ENCODE measurements around the gene GJB5.

Gene GJB5

GRCh38 chr1:34796990-34797389 lies 42.1 kb downstream of the GJB5 start:
- Histone ChIP-seq H4K20me1 (ENCODE audit: insufficient read depth, low read length) (no peaks in the 10 kb centered on the region), H3K27me3 (ENCODE audit: insufficient read depth, low read length) (peaks cover 12% of the 10 kb centered on the region), H3K9me2 (ENCODE audit: low read depth, low read length) (no peaks in the 10 kb centered on the region), H3K4me3 (ENCODE audit: low read depth, low read length, poor library complexity, severe bottlenecking) (no peak overlapping the region), H3K27ac (ENCODE audit: low read depth, low read length, poor library complexity, severe bottlenecking) (no peak overlapping the region), H3K79me2 (ENCODE audit: insufficient read depth, low read length) (no peaks in the 10 kb centered on the region), H2AFZ (ENCODE audit: low read length) (no peak overlapping the region), H3F3A (ENCODE audit: insufficient read depth, low read length) (no peaks in the 10 kb centered on the region), H3K36me3 (ENCODE audit: insufficient read depth, low read length) (no peaks in the 10 kb centered on the region), H3K4me2 (ENCODE audit: low read length) (no peak overlapping the region), H3K4me1 (ENCODE audit: insufficient read depth, low read length, severe bottlenecking) (no peaks in the 10 kb centered on the region), H3K9me3 (ENCODE audit: low read length) (no peaks in the 10 kb centered on the region), H3K9ac (ENCODE audit: low read length) (no peak overlapping the region)
- no peak for TF ChIP-seq CTCF (IDR thresholded peaks at IDR 0.05; ENCODE audit: low read length)

GRCh38 chr1:34800214-34800613 lies 45.4 kb downstream of the GJB5 start:
- Histone ChIP-seq H2AFZ (ENCODE audit: low read length) (no peak overlapping the region), H3F3A (ENCODE audit: insufficient read depth, low read length) (no peaks in the 10 kb centered on the region), H4K20me1 (ENCODE audit: insufficient read depth, low read length) (no peaks in the 10 kb centered on the region), H3K79me2 (ENCODE audit: insufficient read depth, low read length) (no peaks in the 10 kb centered on the region), H3K9ac (ENCODE audit: low read length) (no peak overlapping the region), H3K27ac (ENCODE audit: low read depth, low read length, poor library complexity, severe bottlenecking) (no peak overlapping the region), H3K9me3 (ENCODE audit: low read length) (no peaks in the 10 kb centered on the region), H3K9me2 (ENCODE audit: low read depth, low read length) (no peaks in the 10 kb centered on the region), H3K27me3 (ENCODE audit: insufficient read depth, low read length) (peaks cover 4% of the 10 kb centered on the region; the same call in 1 of the 2 replicates), H3K4me3 (ENCODE audit: low read depth, low read length, poor library complexity, severe bottlenecking) (no peak overlapping the region), H3K36me3 (ENCODE audit: insufficient read depth, low read length) (no peaks in the 10 kb centered on the region), H3K4me1 (ENCODE audit: insufficient read depth, low read length, severe bottlenecking) (no peaks in the 10 kb centered on the region), H3K4me2 (ENCODE audit: low read length) (no peak overlapping the region)
- TF ChIP-seq EZH2 (IDR thresholded peaks at IDR 0.05; ENCODE audit: borderline replicate concordance, low read length) = no peak
- no peak for TF ChIP-seq CTCF (IDR thresholded peaks at IDR 0.05; ENCODE audit: low read length)

DNA sequence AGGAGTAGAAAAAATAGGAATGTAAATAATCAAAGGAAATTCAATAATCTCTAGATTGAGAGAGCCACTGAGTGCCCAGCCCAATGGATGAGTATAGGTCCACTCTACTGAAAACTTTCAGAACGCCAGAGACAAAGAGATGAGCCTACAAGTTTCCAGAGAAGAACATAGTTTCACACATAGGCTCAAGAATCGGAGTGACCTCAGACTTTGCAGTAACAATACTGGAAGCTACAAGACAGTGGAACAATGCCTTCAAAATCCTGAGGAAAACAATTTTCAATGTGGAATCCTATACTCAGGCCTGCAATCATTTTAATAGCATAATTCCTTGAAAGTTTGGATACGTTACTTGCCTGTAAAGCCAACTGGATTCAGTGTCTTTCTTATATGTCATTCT lies 48.9 kb downstream of the GJB5 start:
- Histone ChIP-seq H3K4me1 (ENCODE audit: insufficient read depth, low read length, severe bottlenecking) (no peaks in the 10 kb centered on the region), H3K9ac (ENCODE audit: low read length) (no peak overlapping the region), H3K9me3 (ENCODE audit: low read length) (no peaks in the 10 kb centered on the region), H3K79me2 (ENCODE audit: insufficient read depth, low read length) (no peaks in the 10 kb centered on the region), H2AFZ (ENCODE audit: low read length) (no peak overlapping the region), H3K36me3 (ENCODE audit: insufficient read depth, low read length) (no peaks in the 10 kb centered on the region), H3K27me3 (ENCODE audit: insufficient read depth, low read length) (no peaks in the 10 kb centered on the region), H3K27ac (ENCODE audit: low read depth, low read length, poor library complexity, severe bottlenecking) (no peak overlapping the region), H3K9me2 (ENCODE audit: low read depth, low read length) (no peaks in the 10 kb centered on the region), H3F3A (ENCODE audit: insufficient read depth, low read length) (no peaks in the 10 kb centered on the region), H4K20me1 (ENCODE audit: insufficient read depth, low read length) (no peaks in the 10 kb centered on the region), H3K4me2 (ENCODE audit: low read length) (no peak overlapping the region), H3K4me3 (ENCODE audit: low read depth, low read length, poor library complexity, severe bottlenecking) (no peak overlapping the region)
- TF ChIP-seq EZH2 (IDR thresholded peaks at IDR 0.05; ENCODE audit: borderline replicate concordance, low read length) = no peak
- no peak for TF ChIP-seq CTCF (IDR thresholded peaks at IDR 0.05; ENCODE audit: low read length)

Data from OCI-LY1 (cell line).